GM21737 (cell line): ENCODE data around the gene FOXK1.

ENCODE experiments used
- ATAC-seq: cut with Tn5 transposase; IDR thresholded peaks from one replicate; pipeline ENCODE4 v1.9.1; 2021; ENCODE audit warnings: mild to moderate bottlenecking, moderate library complexity; ENCODE audit not compliant: unreplicated experiment

Gene FOXK1

GRCh38 chr7:4814433-4814832 lies 132.3 kb downstream of the FOXK1 start:
- ATAC-seq = no peak

- no peak for ATAC-seq
Observed at GRCh38 chr7:4815121-4815520, 133.0 kb downstream of the FOXK1 start.

GRCh38 chr7:4815609-4816418 lies 133.7 kb downstream of the FOXK1 start:
- no peak for ATAC-seq

GRCh38 chr7:4816419-4817080 lies 134.5 kb downstream of the FOXK1 start:
- no peak for ATAC-seq

GRCh38 chr7:4817178-4817901 lies 135.2 kb downstream of the FOXK1 start:
- no peak for ATAC-seq

- no peak for ATAC-seq
Observed at GRCh38 chr7:4818000-4818794, 136.1 kb downstream of the FOXK1 start.

GRCh38 chr7:4819560-4820404 lies 137.7 kb downstream of the FOXK1 start:
- no peak for ATAC-seq

- ATAC-seq = no peak
Observed at GRCh38 chr7:4820405-4820966, 138.4 kb downstream of the FOXK1 start.
